Lung microvascular endothelial cell (primary cell): ENCODE data around the gene CYTH4. TPM values are rescaled to one million over a fixed set of nuclear protein-coding genes. Genes with fewer than 3 reads are reported as not detected.
A peak's percentile ranks its signal among the peaks of the same experiment; 100 is the strongest.

Experiments used
- DNase-seq, 2 donors: peaks; one replicate each; pipeline versions ENCODE4 v3.0.0 to v3.0.0-alpha.2; 2010; ENCODE audit warnings: low read depth in 2 of 2
- total RNA-seq: library from RNA; depleted of rRNA; stranded (reverse); fragments of >200 nt; gene quantifications from 2 replicates; pipeline ENCODE4 v1.2.1, GENCODE V29; 2014

Gene CYTH4
- total RNA-seq, 1 donor from 2014 or later: not detected

DNA sequence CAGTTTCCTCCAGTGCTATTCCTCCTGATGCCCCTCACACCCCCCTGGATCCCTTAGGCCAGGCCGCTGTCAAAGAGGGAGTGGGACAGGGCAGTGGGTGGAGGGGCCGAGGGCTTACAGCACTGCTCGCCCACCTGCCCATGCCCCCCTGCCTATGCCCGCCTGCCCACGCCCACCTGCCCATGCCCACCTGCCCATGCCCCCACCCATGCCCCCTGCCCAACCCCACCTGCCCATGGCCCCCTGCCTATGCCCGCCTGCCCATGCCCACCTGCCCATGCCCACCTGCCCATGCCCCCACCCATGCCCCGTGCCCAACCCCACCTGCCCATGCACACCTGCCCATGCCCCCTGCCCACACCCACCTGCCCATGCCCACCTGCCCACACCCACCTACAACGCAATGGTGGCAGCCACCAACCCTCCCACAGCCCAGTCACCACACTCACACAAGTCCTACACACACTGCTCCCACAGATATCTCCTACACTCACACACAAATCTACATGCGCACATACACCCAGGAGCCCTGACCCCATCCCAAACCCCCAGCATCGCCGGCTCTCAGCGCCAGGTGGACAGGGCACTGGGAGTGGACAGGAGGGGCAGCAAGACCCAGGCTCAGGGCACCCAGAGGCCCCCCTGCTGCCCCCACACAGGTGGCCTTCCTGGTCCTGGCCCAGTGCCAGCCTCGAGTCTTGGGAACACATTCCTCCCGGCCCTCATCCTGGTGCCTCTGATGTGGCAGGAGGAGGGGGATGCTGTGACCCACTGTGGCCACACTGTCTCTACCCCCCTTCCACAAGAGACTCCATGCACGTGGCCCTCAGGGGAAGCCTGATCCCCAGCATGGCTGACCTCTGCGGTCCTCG lies 61.8 kb downstream of the CYTH4 start:
- no peak for DNase-seq

DNA sequence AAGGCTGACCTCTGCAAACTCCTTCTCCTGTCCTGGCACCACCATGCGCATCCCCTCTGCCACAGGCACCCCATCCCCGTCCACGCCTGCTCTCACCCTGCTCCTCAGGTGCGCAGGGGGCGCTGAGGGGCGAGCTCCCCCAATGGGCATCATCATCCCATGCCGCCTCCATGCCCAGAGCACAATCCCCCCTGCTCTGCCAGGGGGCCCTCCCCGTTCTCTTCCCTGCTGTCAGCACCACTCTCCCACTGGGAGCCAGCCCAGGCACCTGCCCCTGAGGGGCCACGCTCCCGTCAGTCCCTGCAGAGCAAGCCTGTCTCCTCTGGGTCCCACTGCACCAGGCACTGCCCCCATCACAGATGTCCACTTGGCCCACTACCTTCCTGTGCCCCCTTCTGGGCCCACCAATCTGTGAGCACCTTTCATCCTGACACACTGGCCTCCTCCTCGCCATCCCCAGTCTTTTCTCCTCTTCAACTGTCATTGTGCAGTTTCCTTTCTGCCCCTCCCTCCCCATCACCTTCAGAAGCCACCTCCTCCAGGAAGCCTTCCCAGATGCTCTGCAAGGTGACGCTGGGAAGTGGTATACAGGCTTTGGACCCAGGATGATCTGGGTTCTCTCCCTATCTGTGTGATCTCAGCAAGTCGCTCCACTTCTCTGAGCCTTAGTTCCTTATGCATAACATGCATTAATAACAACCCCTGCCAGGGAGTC lies 62.6 kb downstream of the CYTH4 start:
- DNase-seq: no peak

DNA sequence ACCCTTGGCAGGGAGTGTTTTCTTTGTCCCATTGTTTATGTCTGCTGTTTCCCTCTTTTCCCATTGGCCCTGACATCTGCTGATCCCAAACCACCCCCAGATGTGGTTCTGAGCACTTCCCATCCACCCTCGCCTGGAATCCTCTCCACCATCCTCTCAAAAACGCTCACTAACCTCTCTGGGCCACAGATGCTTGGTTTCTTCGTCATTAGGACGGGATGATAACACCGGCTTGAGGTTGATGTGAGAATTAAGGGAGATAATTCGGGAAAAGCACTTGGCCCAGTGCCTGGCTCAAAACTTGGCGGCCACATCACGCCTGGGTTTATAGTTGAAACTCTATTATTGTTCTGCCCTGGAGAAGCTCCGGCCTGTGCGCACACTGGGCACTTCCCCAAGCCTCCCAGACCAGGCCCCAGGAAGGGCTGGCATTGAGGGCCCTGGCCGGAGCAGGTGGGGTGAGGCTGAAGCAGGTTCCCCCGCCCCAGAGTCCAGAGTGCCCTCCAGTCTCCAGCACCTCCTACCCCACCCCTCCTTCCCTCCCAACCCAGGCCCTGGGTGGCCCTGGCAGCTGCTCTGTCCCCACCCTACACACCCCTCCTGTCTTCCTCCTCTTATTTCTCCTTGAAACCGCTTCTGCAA lies 63.7 kb downstream of the CYTH4 start:
- peak; percentile 40 to 47 for DNase-seq

DNA sequence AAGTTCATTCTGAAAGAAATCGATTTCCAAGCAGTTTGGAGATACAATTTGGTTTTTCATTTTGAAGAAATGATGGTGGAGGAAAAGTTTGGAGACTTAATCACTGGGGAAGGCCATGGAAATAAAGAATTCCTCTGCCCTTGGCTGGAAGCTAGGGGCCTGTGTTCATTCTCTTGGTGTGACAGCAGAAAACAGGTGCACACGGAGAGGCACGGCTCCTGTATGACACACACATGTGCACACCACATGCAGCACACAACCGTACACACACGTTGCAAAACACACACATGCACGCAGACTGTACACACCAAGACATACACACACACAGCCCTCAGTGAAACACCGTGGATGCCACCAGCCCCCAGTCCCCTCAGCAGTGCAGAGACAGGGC lies 64.2 kb downstream of the CYTH4 start:
- no peak for DNase-seq

DNA sequence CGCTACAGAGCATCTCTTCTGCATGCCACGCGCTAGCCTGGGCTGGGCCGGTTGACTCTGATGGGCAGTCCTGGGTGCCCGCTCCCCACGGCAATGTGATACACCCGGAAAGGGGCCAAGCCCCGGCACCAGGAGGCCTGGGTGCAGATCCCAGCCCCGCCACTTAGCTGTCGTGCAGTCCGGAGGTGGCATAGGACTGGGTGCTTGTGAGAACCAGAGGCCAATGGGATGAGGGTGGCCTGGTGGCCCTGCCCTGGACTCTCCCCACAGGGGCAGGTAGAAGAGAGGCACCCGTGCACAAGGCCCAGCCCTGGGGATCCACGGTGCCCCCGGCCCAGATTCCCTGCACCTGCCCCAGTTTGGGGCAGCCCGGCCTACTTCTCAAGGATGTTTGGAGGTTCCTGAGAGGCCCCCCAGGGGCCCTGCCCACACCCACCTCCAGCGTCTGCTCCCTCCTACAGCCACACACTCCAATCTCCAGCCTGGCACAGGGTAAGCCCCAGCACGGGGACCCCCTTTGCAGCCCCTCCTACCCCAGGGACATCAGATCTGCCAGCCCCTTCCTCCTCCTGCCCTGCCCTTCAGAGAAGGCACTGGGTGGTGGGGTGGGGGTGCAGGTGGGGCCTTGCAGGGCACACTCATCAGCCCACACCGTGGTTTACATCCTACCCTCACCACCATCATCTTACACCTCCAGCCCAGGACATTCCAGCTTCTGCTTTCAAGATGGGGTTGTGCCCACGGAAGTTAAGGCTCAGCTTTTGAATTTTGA lies 66.9 kb downstream of the CYTH4 start:
- DNase-seq: no peak

DNA sequence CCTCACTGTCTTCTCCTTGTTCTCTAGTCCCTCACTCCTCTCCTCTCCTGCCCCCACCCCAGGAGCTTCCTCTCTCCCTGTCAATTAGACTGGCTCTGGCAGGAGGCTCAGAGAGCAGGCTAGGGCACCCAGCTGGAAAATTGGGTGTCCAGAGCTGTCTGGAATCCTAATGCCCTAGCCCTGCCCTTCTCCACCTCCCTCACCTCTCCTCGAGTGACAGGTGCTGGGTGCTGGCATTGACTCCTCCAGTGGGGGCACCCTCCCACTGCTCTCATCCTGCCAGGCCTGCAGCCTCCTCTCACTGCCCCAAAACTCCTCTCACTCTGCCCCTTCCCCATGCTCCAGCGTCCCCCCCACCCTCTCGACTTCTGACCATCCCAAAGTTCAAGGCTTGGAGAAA lies 68.9 kb downstream of the CYTH4 start:
- DNase-seq: no peak

DNA sequence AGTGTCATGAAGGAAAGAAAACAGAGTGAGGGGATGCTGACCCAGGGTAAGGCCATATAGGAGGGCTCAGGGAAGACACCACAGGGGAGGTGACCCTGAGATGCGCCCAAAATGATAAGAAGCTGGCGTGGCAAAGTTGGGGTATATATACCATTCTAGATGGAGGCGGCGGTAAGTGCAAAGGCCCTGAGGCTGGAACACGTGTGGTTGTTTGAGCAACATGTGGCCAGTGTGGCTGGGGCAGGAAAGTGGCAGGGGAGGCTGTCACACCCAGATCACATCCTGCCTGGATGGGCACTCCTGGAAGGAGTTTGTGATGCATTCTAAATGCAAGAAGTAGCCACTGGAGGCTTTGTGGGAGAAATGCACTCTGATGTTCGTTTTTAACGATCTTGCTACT lies 70.2 kb downstream of the CYTH4 start:
- no peak for DNase-seq

DNA sequence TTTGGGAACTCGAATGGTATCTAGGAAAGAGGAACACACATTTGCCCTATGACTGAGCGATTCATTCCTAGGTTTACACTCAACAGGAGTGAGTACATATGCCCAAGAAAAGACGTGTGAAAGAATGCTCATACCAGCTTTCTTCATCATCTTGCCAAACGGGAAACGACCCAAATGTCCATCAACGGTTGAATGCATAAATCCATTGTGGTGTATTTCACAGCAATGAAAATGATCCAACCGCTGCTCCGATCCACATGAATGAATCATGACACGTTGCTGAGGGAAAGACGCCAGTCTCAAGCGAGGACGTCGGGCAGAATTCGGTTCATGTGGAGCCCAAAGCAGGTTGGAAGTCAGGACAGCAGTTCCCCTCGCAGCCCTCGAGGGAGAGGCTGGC lies 71.5 kb downstream of the CYTH4 start:
- no peak for DNase-seq

DNA sequence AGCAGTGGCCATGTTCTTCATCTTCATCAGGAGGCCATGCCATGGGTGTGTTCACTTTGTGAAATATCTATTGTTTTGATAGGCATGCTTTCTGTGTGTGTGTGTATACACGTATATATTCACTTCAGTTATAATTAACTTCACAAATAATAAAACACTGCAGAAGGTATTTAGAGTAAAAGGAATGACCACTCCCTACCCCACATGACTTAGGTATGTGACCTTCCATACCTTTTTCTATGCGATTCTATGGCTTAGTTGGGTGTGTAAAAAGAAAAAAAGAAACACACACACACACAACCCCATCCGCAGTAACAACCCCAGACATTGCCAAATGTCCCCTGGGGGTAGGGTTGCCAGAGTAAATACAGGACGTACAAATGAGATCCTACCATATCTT lies 72.0 kb downstream of the CYTH4 start:
- no peak for DNase-seq

DNA sequence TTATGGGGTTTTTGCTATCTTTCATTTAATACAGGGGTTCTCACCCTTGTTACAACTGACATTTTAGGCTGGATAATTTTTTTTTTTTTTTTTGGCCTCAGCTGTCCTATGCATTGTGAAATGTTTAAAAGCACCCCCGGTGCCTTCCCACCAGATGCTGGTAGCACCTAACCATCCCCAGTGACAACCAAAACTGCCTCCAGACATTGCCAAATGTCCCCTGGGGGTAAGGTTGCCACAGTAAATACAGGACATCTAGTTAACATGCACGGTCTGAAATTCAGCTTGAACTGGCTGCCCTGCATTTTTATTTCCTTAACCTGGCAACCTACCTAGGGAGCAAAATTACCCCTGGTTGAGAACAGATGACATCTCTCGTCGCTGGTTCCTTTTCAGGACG lies 72.4 kb downstream of the CYTH4 start:
- DNase-seq: no peak

DNA sequence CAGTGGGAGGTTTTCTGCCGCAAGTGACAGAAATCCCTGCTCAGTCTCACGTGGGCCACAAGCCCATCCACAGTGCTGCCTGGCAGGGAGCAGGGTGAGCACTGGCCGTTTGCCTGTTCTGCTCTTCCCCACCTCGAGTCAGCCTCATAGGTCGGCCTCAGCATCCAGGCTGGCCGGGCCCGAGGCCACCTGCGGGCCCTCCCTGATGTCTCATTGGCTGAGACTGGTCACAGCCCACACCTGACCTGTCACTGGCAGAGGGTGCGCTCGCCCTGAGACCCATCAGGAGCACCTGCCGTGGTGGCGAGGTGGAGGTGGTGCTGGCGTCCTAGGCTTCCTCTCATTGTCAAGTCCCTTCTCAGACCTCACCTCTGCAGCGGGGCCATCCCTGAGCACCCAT lies 72.9 kb downstream of the CYTH4 start:
- no peak for DNase-seq

DNA sequence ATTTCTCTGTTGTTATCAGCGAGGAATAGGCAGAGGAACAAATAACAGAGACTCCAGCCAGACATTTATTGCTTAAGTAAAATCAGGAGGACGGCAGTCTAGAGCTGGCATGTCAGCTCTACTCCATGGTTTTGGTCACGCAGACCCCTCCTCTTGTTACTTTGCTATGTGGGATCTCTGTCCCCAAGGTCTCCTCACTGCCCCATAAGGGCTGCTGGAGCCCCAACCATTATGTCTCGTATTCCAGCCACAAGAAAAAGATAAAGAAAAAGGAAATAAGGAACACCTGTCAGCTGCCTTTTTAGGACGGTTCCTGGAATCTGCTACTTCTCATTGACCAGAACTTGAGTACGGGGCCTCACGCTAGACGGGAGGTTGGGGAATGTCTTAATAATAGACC lies 74.6 kb downstream of the CYTH4 start:
- no peak for DNase-seq

DNA sequence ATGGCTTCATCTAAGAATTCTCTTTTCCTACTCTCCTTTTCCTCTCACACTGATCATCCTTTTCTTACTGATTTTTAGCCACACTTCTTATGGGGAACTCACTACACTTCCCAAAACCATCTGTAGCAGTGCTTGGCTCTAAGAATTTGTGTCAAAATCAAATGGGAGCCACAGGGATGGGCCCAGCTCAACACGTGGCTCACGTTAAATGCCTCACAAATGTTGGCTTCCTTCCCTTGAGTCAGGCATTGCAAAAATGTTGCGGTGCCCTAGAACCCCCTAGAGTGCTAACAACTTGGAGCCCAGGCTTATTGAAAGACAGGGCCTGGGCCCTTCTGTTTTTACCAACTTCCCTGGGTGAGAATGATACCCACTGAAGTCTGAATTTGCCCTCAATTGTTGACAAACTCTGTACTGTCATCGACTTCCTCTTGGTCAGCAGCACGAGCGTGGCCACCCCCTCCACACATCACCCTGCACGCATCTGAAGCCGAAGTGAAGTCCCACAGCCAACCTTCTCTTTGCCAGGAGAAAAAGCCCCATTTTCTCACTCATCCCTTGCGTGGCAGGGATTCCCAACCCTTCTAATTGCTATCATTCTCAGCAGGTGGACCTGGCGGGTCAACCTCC lies 75.3 kb downstream of the CYTH4 start:
- no peak for DNase-seq

DNA sequence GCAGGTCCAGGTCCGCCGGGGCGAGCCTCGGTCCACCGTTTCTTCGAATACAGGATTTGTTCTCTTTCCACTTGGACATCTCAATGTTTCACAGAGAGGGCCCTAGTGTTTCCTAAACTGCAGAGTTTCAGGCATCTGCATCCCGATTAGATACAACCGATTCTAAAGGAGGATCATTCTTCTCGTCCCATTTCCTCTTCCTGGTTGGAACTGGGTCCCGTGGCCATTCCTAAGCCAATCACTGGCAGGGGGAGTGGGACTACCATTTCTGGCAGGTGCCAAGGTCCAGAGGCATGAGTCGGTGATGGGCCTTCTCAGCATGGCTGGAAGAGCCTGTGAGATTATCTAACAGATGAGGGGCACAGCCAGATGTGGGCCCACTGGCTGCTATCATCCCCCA lies 76.1 kb downstream of the CYTH4 start:
- DNase-seq: no peak

DNA sequence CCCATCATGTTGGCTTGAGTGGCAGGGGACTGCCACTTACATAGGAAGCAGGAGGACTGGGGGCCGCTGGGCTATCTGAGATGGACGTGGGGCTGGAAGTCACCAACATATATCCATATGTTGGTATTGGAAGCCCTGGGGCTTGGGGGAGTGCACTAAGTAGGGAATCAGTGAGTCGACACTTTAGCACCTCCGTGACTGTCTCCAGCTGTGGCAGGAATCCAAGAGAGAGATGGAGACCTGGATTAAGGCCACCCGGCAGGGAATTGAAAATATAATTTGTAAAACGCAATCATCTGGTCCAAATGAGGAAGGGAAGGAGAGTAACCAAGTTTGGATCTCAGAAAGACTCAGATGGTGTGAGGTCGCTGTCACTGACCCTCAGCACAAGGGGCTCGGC lies 76.6 kb downstream of the CYTH4 start:
- no peak for DNase-seq

DNA sequence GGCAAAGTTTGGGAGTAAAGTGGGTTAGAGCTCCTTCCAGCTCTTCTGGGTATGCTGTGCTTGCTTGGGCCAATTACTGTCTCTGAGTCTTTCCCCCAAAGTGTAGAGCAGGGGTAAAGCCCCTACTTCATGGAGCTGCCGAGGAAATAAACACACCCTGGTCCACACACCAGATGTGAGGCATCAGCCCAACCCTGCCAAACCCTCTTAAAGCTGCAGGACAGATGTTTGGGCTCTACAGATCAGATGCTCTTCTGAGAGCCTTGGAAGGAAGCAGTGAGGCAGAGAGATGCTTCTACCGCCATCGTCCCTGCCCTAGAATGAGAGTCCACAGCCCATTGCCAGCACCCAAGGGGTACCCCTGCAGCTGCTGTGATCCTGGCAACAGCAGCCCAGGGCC lies 80.3 kb downstream of the CYTH4 start:
- DNase-seq: no peak

DNA sequence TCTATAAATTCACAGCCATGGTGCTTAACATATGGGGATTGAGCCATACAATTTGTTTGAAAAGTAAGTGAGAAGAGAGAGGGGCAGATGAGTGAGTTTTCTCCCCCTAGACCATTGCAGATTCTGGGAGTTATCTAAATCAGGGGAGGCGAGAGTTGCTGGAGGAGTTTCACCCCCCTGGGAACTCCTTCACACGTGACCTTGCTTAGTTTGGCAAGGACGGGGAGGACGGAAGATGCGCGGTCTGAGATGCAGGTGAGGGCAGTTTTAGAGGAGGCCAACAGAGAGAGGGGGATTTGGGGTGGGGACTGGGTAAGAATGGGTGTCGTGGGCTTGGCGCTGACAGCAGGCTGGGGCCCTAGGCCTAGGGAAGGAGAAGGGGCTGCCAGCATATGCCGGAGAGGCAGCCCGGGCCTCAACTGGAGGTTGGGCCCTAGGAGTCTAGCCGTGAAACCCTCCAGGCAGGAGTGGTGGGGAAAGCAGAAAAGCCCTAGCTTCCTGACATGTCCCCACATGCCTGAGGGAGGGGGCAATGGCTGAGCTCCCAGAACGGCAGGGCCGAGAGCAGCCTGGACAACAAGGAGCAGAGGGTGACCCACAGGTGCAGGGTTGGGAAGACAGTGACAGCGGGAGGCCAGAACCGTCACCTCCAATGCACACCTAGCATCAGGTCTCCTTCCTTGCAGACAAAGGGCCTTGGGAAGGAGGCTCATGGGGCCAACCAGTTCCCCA lies 81.1 kb downstream of the CYTH4 start:
- DNase-seq: no peak
